ENCODE results near the gene CPE.

DNA sequence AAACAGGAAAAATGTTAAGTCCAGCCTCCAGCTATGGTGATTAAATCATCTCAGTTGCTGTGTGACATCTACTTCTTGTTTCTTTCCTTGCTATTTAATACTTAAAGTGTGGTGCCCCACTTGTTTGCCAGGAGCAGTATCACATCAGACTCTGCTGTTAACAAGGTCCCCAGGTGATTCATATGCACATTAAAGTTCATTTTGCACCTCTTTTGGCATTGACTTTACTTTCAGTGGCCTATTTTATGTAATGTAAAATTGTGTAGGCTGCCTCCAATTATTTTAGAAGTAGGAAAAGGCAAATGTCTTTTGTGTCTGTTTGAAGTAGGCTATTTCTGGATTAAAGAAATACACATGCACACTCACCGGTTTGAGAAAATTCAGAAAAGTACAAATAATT lies 47.5 kb downstream of the CPE start:
- no peak for TF ChIP-seq GATA2 (IDR thresholded peaks at IDR 0.05; ENCODE audit: low read depth, low read length)
- TF ChIP-seq GATA3 (IDR thresholded peaks at IDR 0.05; ENCODE audit: low read depth, low read length) = no peak
